ENCODE measurements around the gene OR4C5.
A peak's percentile ranks its signal among the peaks of the same experiment; 100 is the strongest.
"Not testable (repeated sequence)": the region's sequence is repeated elsewhere in the genome, so short reads cannot be mapped to it uniquely, and the experiment has no call there.

Gene OR4C5

GRCh38 chr11:48366365-48366764 is at the start of gene OR4C5:
Gene OR4C5, minus strand, starts transcription at chr11:48366465. Its CDS starts 0 bp downstream, at chr11:48366465.
- ATAC-seq (replicated peaks; ENCODE audit: extremely low read depth, poor library complexity, severe bottlenecking) (no peak), DNase-seq (ENCODE audit: low spot score in 2 of 2) (no peak)
- H3K4me1 Mint-ChIP-seq: no peaks in the 10 kb centered on the region
- H3K27me3 Mint-ChIP-seq: no peaks in the 10 kb centered on the region
- H3K4me3 Mint-ChIP-seq: no peak within 1 kb of the TSS
- no peaks in the 10 kb centered on the region for H3K36me3 Mint-ChIP-seq (ENCODE audit: insufficient read depth)
- H3K27ac Mint-ChIP-seq (ENCODE audit: low read depth): no peak within 1 kb of the TSS
- H3K9me3 Mint-ChIP-seq: no peaks in the 10 kb centered on the region

- H3K4me1 Mint-ChIP-seq: no peaks in the 10 kb centered on the region
These were observed 18.4 kb upstream of the OR4C5 start for GRCh38 chr11:48384670-48385069.

GRCh38 chr11:48384151-48384550 is 17.9 kb upstream of the OR4C5 start:
- DNase-seq (ENCODE audit: low spot score in 2 of 2); H3K27ac Mint-ChIP-seq (ENCODE audit: low read depth); H3K4me1 Mint-ChIP-seq; H3K4me3 Mint-ChIP-seq; H3K36me3 Mint-ChIP-seq (ENCODE audit: insufficient read depth); ATAC-seq (replicated peaks; ENCODE audit: extremely low read depth, poor library complexity, severe bottlenecking); H3K27me3 Mint-ChIP-seq; H3K9me3 Mint-ChIP-seq: not testable (repeated sequence)

More at GRCh38 chr11:48384670-48385069, 18.4 kb upstream of the OR4C5 start:
- no peak overlapping the region for H3K27ac Mint-ChIP-seq (ENCODE audit: low read depth)
- ATAC-seq (replicated peaks; ENCODE audit: extremely low read depth, poor library complexity, severe bottlenecking) (no peak), DNase-seq (ENCODE audit: low spot score in 2 of 2) (no peak)
- H3K4me3 Mint-ChIP-seq: no peak overlapping the region
- H3K27me3 Mint-ChIP-seq: peaks cover 6% of the 10 kb centered on the region
- H3K36me3 Mint-ChIP-seq (ENCODE audit: insufficient read depth): no peaks in the 10 kb centered on the region
- peaks cover 1% of the 10 kb centered on the region for H3K9me3 Mint-ChIP-seq

GRCh38 chr11:48361289-48361688 is 5.0 kb downstream of the OR4C5 start:
- not testable (repeated sequence) for H3K27ac Mint-ChIP-seq (ENCODE audit: low read depth)

GRCh38 chr11:48354677-48355076 is 11.6 kb downstream of the OR4C5 start:
- peaks cover 10% of the 10 kb centered on the region for H3K27me3 Mint-ChIP-seq
- no peak overlapping the region for H3K4me3 Mint-ChIP-seq

More at GRCh38 chr11:48361289-48361688, 5.0 kb downstream of the OR4C5 start:
- not testable (repeated sequence) for H3K36me3 Mint-ChIP-seq (ENCODE audit: insufficient read depth); DNase-seq (ENCODE audit: low spot score in 2 of 2); H3K27me3 Mint-ChIP-seq; H3K4me1 Mint-ChIP-seq; H3K4me3 Mint-ChIP-seq; ATAC-seq (replicated peaks; ENCODE audit: extremely low read depth, poor library complexity, severe bottlenecking)
- peaks cover 12% of the 10 kb centered on the region for H3K9me3 Mint-ChIP-seq

GRCh38 chr11:48354013-48354412 is 12.3 kb downstream of the OR4C5 start:
- no peak for ATAC-seq (replicated peaks; ENCODE audit: extremely low read depth, poor library complexity, severe bottlenecking)
- H3K36me3 Mint-ChIP-seq (ENCODE audit: insufficient read depth): no peaks in the 10 kb centered on the region
- peaks cover under 1% of the 10 kb centered on the region for H3K4me1 Mint-ChIP-seq
- no peak overlapping the region for H3K4me3 Mint-ChIP-seq
- peaks cover 10% of the 10 kb centered on the region for H3K9me3 Mint-ChIP-seq
- H3K27ac Mint-ChIP-seq (ENCODE audit: low read depth): no peak overlapping the region
- H3K27me3 Mint-ChIP-seq: peaks cover 10% of the 10 kb centered on the region
- DNase-seq (ENCODE audit: low spot score in 2 of 2): no peak

More at GRCh38 chr11:48354677-48355076, 11.6 kb downstream of the OR4C5 start:
- ATAC-seq (replicated peaks; ENCODE audit: extremely low read depth, poor library complexity, severe bottlenecking) (no peak), DNase-seq (ENCODE audit: low spot score in 2 of 2) (no peak)
- Mint-ChIP-seq H3K27ac (ENCODE audit: low read depth) (no peak overlapping the region), H3K9me3 (peaks cover 12% of the 10 kb centered on the region), H3K36me3 (ENCODE audit: insufficient read depth) (no peaks in the 10 kb centered on the region), H3K4me1 (no peaks in the 10 kb centered on the region)

- peak overlapping the region; percentile 22 for H3K4me3 Mint-ChIP-seq
- H3K4me1 Mint-ChIP-seq: peaks cover 35% of the 10 kb centered on the region
These were observed 20.0 kb downstream of the OR4C5 start for GRCh38 chr11:48346286-48346685.

GRCh38 chr11:48342505-48342904 is 23.8 kb downstream of the OR4C5 start:
- H3K4me3 Mint-ChIP-seq; H3K27me3 Mint-ChIP-seq; H3K27ac Mint-ChIP-seq (ENCODE audit: low read depth); H3K36me3 Mint-ChIP-seq (ENCODE audit: insufficient read depth); DNase-seq (ENCODE audit: low spot score in 2 of 2); ATAC-seq (replicated peaks; ENCODE audit: extremely low read depth, poor library complexity, severe bottlenecking): not testable (repeated sequence)
- Mint-ChIP-seq H3K9me3 (peaks cover 12% of the 10 kb centered on the region), H3K4me1 (peaks cover 39% of the 10 kb centered on the region)

More at GRCh38 chr11:48346286-48346685, 20.0 kb downstream of the OR4C5 start:
- H3K36me3 Mint-ChIP-seq (ENCODE audit: insufficient read depth); H3K27me3 Mint-ChIP-seq; ATAC-seq (replicated peaks; ENCODE audit: extremely low read depth, poor library complexity, severe bottlenecking): not testable (repeated sequence)
- Mint-ChIP-seq H3K9me3 (peaks cover 19% of the 10 kb centered on the region), H3K27ac (ENCODE audit: low read depth) (peak overlapping the region; percentile 88)
- peak in 1 of 2 donors; percentile 36 for DNase-seq (ENCODE audit: low spot score in 2 of 2)

- peaks cover 6% of the 10 kb centered on the region for H3K9me3 Mint-ChIP-seq
- H3K36me3 Mint-ChIP-seq (ENCODE audit: insufficient read depth): peaks cover 2% of the 10 kb centered on the region
- H3K27me3 Mint-ChIP-seq: no peaks in the 10 kb centered on the region
- peak overlapping the region; percentile 27 for H3K4me3 Mint-ChIP-seq
- DNase-seq (ENCODE audit: low spot score in 2 of 2) (no peak), ATAC-seq (replicated peaks; ENCODE audit: extremely low read depth, poor library complexity, severe bottlenecking) (peak; percentile 54)
- H3K27ac Mint-ChIP-seq (ENCODE audit: low read depth): peak overlapping the region; percentile 78
- peaks cover 30% of the 10 kb centered on the region for H3K4me1 Mint-ChIP-seq
These were observed 24.8 kb downstream of the OR4C5 start for GRCh38 chr11:48341466-48341865.

GRCh38 chr11:48324620-48325019 is 41.6 kb downstream of the OR4C5 start, which contains the start of gene OR4C3:
Gene OR4C3, plus strand, starts transcription at chr11:48324920. Its CDS starts 102 bp downstream, at chr11:48325022.
- H3K27ac Mint-ChIP-seq (ENCODE audit: low read depth): peak within 1 kb of the TSS; percentile 60
- not testable (repeated sequence) for H3K4me3 Mint-ChIP-seq; H3K27me3 Mint-ChIP-seq; H3K36me3 Mint-ChIP-seq (ENCODE audit: insufficient read depth); ATAC-seq (replicated peaks; ENCODE audit: extremely low read depth, poor library complexity, severe bottlenecking); DNase-seq (ENCODE audit: low spot score in 2 of 2); H3K9me3 Mint-ChIP-seq
- peaks cover 23% of the 10 kb centered on the region for H3K4me1 Mint-ChIP-seq

- not testable (repeated sequence) for DNase-seq (ENCODE audit: low spot score in 2 of 2); H3K36me3 Mint-ChIP-seq (ENCODE audit: insufficient read depth); H3K9me3 Mint-ChIP-seq; ATAC-seq (replicated peaks; ENCODE audit: extremely low read depth, poor library complexity, severe bottlenecking); H3K27ac Mint-ChIP-seq (ENCODE audit: low read depth); H3K4me1 Mint-ChIP-seq; H3K4me3 Mint-ChIP-seq
- peaks cover 21% of the 10 kb centered on the region for H3K27me3 Mint-ChIP-seq
These were observed 46.5 kb downstream of the OR4C5 start for GRCh38 chr11:48319813-48320212.
